Measurements from ENCODE around the gene ZBTB16.

Gene ZBTB16

GRCh38 chr11:114087025-114087424, 27.5 kb downstream of the ZBTB16 start:
- no peak for DNase-seq

GRCh38 chr11:114088216-114088615, 28.7 kb downstream of the ZBTB16 start:
- DNase-seq, result no peak

DNA sequence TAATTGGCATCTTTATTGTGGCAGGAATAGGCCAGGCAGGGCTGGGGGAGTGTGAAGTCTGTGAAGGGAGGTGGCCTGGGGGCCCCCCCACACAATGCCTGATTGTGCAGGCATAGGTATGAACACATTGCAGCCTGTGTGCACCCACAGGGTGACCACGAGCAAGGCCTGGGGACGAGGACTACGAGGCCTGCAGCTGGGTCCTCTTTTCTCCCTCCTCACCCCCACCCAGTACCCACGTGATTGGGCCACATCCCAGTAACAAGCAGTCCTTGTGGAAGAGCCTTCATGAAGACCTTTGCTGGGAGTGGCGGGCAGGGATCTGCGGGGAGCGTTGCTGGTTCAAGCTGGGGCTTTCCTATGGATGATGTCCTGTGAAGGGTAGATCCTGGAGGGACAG, 29.3 kb downstream of the ZBTB16 start:
- DNase-seq, result no peak

- no peak for DNase-seq
Observed at GRCh38 chr11:114089748-114090147, 30.2 kb downstream of the ZBTB16 start.

- no peak for DNase-seq
Observed at GRCh38 chr11:114090225-114090910, 30.9 kb downstream of the ZBTB16 start.

GRCh38 chr11:114090976-114091375, 31.5 kb downstream of the ZBTB16 start:
- no peak for DNase-seq

DNA sequence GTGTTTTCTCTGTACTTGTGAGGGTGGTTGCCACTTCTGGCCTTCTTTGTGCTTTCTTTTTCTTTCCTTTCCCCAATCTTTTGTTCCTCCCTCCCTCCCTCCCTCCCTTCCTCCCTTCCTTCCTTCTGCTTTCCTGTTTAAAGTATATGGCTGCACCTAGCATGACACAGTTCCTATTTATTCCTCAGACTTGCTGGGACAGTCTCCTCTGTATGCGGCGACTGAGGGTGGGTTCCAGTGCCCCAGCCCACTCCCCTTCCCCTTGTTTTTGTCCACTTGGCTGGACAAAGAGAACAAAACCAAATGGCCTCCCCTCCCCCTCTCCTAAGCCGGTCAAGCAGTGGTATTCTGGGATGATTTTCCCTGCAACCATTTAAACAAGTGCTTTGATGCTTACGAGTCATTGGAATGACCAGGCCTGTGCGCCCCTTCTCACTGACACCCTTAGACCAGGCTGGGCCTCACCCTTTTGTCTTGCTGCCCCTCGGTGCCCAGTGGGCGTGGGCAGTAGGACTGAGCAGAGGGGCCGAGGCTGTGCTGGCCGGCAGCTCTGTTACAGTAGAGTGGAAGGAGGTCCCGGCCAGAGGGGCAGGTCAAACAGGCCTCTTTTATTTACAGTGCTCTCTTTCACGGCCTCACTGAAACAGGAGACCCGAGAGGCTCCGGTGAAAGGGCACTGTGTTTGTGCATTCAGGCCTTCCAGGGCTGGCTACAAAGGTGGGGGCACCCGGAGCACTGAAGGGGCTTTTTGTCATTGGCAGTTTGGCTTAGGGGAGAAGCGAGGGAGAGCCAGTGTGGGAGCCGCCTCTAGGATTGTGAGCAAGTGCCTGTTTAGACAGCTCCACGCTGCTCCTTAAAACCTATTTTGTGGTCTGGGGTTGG, 32.2 kb downstream of the ZBTB16 start:
- no peak for DNase-seq

GRCh38 chr11:114092478-114092877, 33.0 kb downstream of the ZBTB16 start:
- DNase-seq, result no peak

- DNase-seq, result no peak
Observed at GRCh38 chr11:114092953-114093352, 33.4 kb downstream of the ZBTB16 start.

DNA sequence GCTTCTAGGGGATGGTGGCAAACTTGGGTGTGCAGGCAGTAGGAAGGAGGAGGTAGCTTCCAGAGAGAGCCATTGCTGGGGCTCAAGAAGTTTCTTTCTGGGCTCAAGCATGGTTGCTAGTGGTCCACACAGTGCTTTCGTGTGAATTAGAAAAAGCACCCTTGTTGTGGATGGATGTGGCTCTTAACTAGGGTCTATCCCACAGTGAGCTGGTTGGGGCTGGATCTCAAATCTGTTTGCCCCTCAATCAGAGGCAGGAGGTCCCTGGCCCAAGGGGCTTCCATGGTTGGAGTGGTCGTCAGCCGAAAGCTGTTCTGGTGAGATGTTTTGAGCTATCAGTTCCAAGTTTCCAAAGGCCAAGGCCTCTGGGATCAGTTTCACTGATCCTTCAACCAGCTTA, 35.0 kb downstream of the ZBTB16 start:
- DNase-seq, result no peak

DNA sequence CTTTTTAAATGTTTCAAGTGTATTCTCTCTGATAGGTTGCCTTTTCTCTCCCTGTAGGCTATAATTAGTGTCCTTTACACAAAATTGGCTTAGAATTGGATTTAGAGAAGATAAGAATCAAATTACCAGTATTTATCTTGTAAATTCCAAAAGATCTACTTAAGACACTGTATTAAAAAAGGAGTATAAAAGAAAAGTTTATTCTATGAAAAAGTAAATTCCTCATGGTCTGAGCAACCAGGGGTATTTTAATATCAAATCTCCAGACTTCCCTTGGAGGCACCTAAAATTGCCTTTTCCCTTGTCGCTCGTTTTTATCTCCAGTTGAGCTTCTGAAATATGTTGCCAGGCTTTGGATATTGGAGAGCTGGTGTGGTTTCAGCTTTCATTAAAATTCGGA, 36.4 kb downstream of the ZBTB16 start:
- DNase-seq, result no peak

- no peak for DNase-seq
Observed at GRCh38 chr11:114097832-114098231, 38.3 kb downstream of the ZBTB16 start.

DNA sequence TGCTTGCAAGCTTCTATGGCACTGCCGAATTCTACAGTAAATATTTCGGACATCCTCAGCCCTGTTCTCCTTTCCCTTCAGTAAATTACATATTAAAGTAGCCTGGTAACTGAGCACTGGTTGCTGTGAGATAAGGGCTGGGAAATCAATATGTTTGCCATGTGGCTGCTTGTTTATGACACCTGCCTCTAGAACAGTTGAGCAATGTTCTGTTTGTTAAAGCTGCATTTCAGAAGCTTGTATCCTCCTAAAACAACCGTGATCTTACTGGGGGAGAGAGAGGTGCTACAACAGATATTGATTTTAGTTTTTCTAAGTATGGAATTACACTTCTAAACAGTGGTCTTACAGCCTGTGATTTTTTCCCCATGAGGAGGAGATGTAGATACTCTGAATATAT, 39.4 kb downstream of the ZBTB16 start:
- no peak for DNase-seq

GRCh38 chr11:114099392-114100178, 40.1 kb downstream of the ZBTB16 start:
- DNase-seq, result no peak

DNA sequence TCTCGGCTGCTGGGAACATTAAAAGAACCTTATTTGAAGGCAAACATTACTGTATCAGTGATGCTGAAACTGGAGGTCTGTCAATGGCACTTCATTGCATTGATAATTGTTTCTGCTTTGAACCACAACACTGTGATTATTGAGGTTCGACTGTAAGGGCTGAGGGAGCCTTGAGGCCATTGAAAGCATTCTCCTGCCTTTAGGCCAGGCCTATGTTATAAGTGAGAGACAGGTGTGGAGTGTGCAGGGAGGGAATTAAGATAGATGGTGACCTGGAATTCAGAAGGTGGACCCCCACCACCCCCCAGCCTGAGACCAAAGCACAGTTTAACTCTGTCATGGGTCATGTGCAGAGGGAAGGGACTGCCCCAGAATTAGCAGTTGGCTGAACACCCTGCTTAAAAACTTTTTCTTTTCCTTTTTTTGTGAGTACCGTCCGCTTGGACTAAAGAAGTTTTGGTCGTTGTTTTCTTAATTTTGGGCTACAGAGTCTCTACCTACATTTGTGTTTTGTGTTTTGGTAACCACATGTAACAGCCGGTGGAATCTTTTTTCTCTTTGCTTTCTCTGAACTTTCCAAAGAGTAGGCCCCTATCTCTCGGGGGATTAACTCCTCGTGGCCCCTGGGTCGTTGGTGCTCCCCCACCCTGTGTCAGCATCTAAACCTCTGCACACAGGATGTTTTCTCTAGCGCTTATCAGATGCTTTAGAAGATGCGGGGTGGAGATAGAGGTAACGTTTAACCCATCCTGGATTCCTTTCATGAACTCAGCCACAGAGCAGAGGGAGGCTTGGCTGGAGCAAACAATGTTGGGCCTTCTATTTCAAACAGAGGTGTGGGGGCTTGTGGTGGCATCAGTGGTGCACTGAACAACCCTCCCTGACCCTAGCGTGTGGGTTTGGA, 43.7 kb downstream of the ZBTB16 start:
- DNase-seq, result no peak

- DNase-seq, result no peak
Observed at GRCh38 chr11:114105611-114106010, 46.1 kb downstream of the ZBTB16 start.

DNA sequence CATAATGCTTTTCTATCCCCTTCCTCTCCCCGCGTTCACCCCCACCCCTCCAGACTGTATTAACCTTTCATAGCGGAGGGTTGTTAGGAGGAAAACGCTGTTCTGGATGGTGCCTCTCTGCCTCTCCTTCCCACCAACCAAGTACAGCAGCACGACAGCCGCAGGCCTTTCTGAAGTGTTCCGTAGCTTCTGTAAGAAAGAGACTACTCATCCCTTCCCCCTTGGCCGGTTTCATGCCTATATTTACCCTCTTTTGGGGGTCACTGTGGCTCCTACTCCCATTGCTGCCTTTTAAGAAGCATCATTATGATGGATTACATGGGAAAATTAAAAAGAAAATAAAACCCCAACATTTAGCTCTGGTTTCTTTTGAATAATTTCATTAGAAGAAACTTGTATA, 46.5 kb downstream of the ZBTB16 start:
- DNase-seq, result no peak

GRCh38 chr11:114106986-114107385, 47.5 kb downstream of the ZBTB16 start:
- DNase-seq, result no peak

DNA sequence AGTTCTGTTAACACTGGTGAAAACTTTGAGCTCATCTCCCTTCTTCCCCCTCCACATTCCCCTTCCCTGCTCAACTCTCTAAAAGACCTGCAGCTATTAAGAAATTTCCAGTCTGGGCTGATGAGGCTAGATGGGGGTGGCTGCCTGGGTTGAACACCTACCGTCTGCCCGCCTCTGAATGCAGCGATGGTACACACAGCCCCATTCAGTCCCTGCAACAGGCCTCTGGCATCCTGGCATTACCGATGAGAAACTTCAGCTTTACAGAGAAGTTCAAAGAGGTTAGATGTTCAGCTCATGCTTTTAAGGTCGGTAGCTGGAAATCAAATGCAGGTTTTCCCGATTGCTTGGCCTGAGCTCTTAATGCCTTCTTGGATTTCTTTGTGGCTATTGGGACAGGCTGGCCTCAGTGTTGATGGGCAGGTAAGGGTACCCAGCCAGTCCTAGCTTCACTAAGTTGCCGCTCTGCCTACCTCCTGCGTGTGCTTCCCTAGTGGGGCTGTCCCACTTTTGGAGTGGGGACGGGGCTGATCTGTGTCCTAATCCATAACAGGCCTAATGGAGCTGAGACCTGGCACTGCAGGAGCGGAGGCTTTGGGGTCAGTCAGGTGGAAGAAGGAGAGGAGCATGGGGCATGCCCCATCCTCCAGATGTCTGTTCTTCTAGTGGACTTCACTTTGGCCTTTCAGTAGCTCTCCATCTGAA, 49.1 kb downstream of the ZBTB16 start:
- DNase-seq, result no peak

- no peak for DNase-seq
Observed at GRCh38 chr11:114109206-114110090, 49.9 kb downstream of the ZBTB16 start.

- no peak for DNase-seq
Observed at GRCh38 chr11:114110123-114110522, 50.6 kb downstream of the ZBTB16 start.
